Subcutaneous adipose tissue (tissue), 4 donors: Measurements from ENCODE around the gene SIVA1. TPM values are rescaled to one million over a fixed set of nuclear protein-coding genes. Genes with fewer than 3 reads are reported as not detected.

ENCODE experiments used
- total RNA-seq, 4 donors: library from RNA; depleted of rRNA; stranded (reverse); fragments of >200 nt; gene quantifications; one replicate each; pipeline ENCODE4 v1.1.0, GENCODE V29; 2016
- TF ChIP-seq, protein P1 (sequence below): fragments of 450-650 bp; IDR thresholded peaks from one replicate; pipeline ENCODE4 v1.5.1; 2016; ENCODE audit warnings: low read depth, mild to moderate bottlenecking, control low read depth, antibody characterized with exemption, moderate library complexity

SIVA1 gene
- total RNA-seq, 4 donors from 2014 or later, result 65.4 to 232 (median 169) TPM

DNA sequence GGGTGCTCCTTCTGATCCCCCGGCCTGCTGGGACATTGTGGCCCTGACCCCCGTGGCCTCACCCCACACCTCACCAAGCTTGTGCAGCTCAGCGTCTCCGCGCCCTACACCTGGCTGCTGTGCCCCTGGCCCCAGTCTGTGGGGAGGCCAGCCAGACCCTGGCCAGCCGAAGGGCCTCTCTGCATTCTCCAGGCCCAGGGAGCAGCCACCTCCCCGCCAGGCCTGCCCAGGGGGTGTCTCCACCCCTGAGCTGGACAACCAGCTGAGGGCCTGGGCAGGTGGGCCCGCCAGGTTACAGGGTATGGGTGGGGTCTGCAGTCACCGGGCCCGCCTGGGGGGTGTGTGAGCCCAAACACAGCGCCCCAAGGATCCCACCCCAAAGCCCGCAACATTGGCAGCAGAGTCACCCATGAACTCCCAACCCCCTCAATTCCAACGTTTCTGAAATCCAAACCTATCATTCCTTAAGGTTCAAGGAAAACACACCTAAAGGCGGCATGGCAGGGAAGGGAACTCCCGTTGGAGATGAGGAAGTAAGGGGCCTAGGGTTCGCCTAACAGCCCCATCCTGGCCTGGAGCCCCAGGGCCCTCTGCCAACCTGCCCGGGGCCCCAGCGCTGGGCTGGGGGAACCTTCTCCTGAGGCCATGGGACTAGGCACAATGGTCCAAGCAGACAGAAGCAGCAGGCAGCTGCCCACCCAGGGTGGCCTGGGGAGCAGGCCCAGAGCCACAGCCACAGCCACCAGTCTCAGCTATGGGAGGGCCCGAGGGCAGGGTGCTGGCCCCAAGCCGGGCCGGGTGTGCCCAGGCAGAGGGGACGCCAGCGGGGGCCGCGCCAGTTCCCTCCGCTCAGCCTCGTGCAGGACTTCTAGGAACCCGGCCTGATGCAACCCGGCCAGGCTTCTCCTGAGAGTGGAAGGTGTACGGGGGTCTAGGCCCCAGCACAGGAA, 34.1 kb downstream of the SIVA1 start:
- TF ChIP-seq, protein P1, sequence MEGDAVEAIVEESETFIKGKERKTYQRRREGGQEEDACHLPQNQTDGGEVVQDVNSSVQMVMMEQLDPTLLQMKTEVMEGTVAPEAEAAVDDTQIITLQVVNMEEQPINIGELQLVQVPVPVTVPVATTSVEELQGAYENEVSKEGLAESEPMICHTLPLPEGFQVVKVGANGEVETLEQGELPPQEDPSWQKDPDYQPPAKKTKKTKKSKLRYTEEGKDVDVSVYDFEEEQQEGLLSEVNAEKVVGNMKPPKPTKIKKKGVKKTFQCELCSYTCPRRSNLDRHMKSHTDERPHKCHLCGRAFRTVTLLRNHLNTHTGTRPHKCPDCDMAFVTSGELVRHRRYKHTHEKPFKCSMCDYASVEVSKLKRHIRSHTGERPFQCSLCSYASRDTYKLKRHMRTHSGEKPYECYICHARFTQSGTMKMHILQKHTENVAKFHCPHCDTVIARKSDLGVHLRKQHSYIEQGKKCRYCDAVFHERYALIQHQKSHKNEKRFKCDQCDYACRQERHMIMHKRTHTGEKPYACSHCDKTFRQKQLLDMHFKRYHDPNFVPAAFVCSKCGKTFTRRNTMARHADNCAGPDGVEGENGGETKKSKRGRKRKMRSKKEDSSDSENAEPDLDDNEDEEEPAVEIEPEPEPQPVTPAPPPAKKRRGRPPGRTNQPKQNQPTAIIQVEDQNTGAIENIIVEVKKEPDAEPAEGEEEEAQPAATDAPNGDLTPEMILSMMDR, result no peak

DNA sequence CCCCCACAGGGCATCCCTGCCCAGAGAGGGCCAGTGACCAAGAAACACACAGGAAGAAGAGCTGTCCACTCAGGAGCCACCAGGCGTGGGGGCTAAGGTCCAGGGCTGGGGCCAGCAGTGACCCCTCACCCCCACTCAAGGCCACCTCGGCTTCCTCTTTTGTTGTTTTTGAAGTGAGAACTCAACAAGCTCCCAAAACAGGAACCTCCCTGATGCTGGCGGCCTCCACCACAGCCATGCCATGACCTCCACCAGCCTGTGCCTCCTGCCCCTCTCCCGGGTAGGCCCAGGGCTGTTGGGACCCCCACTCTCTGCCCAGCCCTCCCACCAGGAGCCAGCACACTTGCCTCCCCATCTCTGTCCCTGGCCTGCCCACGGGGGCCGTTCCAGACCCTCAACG, 34.8 kb downstream of the SIVA1 start:
- TF ChIP-seq, protein P1, result no peak

DNA sequence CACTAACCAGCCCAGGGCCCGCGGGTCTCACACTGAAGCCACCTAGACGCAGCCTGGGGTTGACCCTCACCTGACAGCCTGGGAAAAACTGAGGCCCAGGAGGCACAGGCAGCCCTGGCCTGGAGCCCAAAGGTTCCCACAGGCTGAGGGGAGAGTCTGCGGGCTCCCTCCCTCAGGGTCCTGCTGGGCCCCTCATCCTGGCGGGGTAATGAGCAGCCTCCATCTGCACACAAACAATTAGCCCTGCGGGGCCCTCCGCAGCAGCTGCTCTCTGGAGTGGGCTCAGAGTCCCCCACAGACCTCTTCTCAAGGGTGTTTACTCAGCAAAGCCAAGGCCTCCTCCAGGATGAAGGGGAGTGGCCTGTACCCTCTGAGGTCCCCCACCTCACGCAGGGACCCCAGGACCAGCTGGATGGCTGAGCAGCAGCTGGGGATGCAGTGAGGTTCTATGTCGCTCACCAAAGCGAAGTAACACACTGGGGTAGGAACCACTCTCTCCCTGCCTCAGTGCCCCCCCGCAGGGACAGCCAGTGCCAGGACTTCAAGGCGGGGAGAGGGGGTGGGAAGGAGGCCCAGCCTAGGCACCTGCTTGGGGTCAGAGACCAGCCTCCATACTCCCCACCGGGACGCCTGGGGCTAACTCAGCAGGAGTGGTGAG, 35.3 kb downstream of the SIVA1 start:
- TF ChIP-seq, protein P1, result no peak

DNA sequence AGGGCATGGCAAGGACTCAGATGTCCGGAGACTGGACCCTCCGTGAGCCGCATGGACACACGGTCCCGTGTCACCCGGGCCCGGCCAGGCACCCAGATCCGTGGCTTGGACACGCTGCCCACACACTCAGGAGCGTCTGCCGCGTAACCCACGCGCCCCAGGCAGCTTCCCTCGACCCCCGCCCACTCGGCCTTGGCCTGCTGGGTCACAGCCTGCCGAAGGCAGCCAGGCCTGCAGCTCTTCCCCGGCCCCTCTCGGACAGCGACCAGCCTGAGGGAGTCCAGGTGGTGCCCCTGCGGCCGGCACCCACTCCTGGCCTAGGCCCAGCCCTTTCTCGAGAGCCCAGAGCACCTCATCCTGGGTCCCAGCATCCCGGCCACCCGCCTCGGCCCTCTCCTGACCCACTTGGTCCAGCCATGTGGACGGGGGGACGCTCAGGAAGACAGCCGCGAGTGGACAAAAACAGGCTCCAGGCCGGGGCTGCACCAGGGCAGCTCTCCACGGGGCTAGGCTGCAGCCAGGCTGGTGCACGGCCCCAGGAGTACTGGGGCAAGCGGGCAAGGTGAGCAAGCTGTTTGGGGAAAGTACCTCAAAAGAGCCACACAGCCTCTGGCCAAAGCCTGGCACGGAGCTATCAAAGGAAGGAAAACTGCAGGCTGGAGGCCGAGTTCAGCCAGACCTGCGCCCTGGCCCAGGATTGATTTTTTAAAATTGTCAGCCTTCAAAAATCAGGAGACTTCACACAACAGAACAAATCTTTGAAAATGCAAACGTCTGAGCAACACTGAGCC, 36.1 kb downstream of the SIVA1 start:
- TF ChIP-seq, protein P1, result no peak

DNA sequence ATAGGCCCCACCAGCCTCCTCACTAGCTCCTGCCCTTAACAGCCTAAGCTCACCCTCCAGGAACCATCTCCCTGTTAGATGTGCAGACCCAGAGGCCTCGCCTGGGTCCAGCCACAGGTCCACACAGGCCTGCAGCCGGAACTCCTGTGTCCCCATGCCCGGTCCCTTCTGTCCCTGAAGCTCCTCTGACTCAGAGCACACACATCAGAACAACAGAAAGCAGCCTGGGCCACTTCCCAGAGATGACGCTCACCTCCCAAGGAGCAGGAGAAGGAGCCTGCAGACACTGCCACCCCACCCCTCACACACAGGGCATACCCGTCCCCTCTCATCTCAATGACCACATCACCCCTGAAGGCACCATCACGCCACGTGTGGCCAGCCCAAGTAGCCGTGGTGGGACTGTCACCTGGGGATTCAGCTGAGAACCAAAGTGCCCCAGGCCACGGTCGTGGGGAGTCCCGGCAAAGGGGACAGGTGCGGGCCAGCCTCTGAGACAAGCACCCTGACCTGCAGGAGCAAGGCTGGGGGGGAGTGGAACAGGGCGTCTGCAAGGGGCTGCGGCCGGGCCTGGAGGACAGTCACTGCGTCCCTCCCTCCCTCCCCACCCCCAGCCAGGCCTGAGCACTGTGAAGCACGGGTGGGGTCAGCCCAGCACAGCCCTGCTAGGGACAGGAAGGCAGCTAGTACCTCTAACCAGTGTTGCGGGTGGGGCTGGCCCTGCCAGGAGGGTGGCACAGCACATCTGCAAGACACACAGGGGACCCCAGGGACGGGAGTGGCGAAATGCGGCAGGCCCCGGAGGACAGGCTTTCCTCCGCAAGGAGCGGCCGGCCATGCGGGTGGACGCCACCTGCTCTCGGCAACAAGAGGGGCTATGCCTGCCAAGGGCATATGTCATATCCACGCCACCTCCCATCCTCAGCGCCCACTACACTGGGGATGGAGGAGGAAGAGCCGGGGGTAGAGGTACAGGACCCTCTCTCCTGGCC, 37.1 kb downstream of the SIVA1 start:
- TF ChIP-seq, protein P1, result no peak

DNA sequence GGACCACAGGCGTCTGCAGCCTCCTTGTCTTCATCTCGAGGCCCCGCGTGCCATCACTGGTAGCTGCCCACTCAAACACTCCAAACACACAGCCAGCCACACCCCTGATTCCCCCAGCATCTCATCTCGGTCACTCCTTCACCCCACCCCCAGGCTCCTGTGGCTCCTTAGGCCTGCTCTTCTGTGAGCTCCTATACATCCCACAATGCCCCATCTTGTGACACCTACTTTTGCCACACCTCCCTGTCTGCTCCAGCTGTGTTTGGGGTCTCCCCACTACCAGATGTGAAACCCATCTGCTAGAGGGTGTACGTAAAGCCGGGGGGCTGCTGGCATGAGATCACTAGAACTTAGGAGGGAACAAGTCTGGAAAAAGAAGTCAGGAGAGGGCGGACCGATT, 38.5 kb downstream of the SIVA1 start:
- TF ChIP-seq, protein P1, result no peak
